ENCODE results near the gene IL33. TPM values are rescaled to one million over a fixed set of nuclear protein-coding genes. Genes with fewer than 3 reads are reported as not detected.

The IL33 gene
- total and polyA plus RNA-seq, 2 donors from 2014 or later = 3.7 to 22.7 TPM

GRCh38 chr9:6198251-6198650, 17.4 kb upstream of the IL33 start:
- intact Hi-C loops (cut with DNase I) = no loop called here

GRCh38 chr9:6199596-6199995, 16.0 kb upstream of the IL33 start:
- no peak for TF ChIP-seq CTCF (IDR thresholded peaks at IDR 0.05; ENCODE audit: borderline replicate concordance, extremely low read depth, insufficient read depth)
- intact Hi-C loops (cut with DNase I) = no loop called here
- Histone ChIP-seq H3K27me3 (ENCODE audit: control insufficient read depth, insufficient read depth, low read length) (no peaks in the 10 kb centered on the region), H3K4me1 (ENCODE audit: control insufficient read depth in 2 of 3, insufficient read depth in 2 of 3, low read depth in 1 of 3, low read length in 3 of 3) (no peaks in the 10 kb centered on the region), H3K4me3 (ENCODE audit: low read length in 3 of 3) (no peak overlapping the region), H3K36me3 (ENCODE audit: control insufficient read depth in 2 of 3, insufficient read depth in 3 of 3, low read length in 3 of 3) (no peaks in the 10 kb centered on the region), H3K9ac (ENCODE audit: low read length in 3 of 3) (no peak overlapping the region), H3K27ac (ENCODE audit: low read depth in 2 of 2, low read length in 2 of 2) (no peak overlapping the region), H3K9me3 (ENCODE audit: control insufficient read depth in 2 of 3, insufficient read depth in 1 of 3, low read length in 3 of 3) (no peaks in the 10 kb centered on the region)
- FAIRE-seq = no peak
- DNase-seq = no peak

More at GRCh38 chr9:6198251-6198650, 17.4 kb upstream of the IL33 start:
- DNase-seq = no peak
- no peaks in the 10 kb centered on the region for H3K27me3 ChIP-seq (ENCODE audit: control insufficient read depth, insufficient read depth, low read length)
- no peak overlapping the region for H3K9ac ChIP-seq (ENCODE audit: low read length in 3 of 3)
- no peaks in the 10 kb centered on the region for H3K4me1 ChIP-seq (ENCODE audit: control insufficient read depth in 2 of 3, insufficient read depth in 2 of 3, low read depth in 1 of 3, low read length in 3 of 3)
- no peaks in the 10 kb centered on the region for H3K36me3 ChIP-seq (ENCODE audit: control insufficient read depth in 2 of 3, insufficient read depth in 3 of 3, low read length in 3 of 3)
- H3K27ac ChIP-seq (ENCODE audit: low read depth in 2 of 2, low read length in 2 of 2) = no peak overlapping the region
- H3K4me3 ChIP-seq (ENCODE audit: low read length in 3 of 3) = no peak overlapping the region
- no peak for TF ChIP-seq CTCF (IDR thresholded peaks at IDR 0.05; ENCODE audit: borderline replicate concordance, extremely low read depth, insufficient read depth)
- no peaks in the 10 kb centered on the region for H3K9me3 ChIP-seq (ENCODE audit: control insufficient read depth in 2 of 3, insufficient read depth in 1 of 3, low read length in 3 of 3)
- FAIRE-seq = no peak

GRCh38 chr9:6200761-6201160, 14.8 kb upstream of the IL33 start:
- DNase-seq (no peak), FAIRE-seq (no peak)
- TF ChIP-seq CTCF (IDR thresholded peaks at IDR 0.05; ENCODE audit: borderline replicate concordance, extremely low read depth, insufficient read depth) = no peak
- Histone ChIP-seq H3K9me3 (ENCODE audit: control insufficient read depth in 2 of 3, insufficient read depth in 1 of 3, low read length in 3 of 3) (no peaks in the 10 kb centered on the region), H3K36me3 (ENCODE audit: control insufficient read depth in 2 of 3, insufficient read depth in 3 of 3, low read length in 3 of 3) (no peaks in the 10 kb centered on the region), H3K4me1 (ENCODE audit: control insufficient read depth in 2 of 3, insufficient read depth in 2 of 3, low read depth in 1 of 3, low read length in 3 of 3) (no peaks in the 10 kb centered on the region), H3K9ac (ENCODE audit: low read length in 3 of 3) (no peak overlapping the region), H3K27me3 (ENCODE audit: control insufficient read depth, insufficient read depth, low read length) (no peaks in the 10 kb centered on the region), H3K4me3 (ENCODE audit: low read length in 3 of 3) (no peak overlapping the region), H3K27ac (ENCODE audit: low read depth in 2 of 2, low read length in 2 of 2) (no peak overlapping the region)
- intact Hi-C loops (cut with DNase I) = no loop called here

- H3K9ac ChIP-seq (ENCODE audit: low read length in 3 of 3) = no peak overlapping the region
- peaks cover 0 to 22% (median 3%) of the 10 kb centered on the region in 3 donors for H3K9me3 ChIP-seq (ENCODE audit: control insufficient read depth in 2 of 3, insufficient read depth in 1 of 3, low read length in 3 of 3)
- TF ChIP-seq CTCF (IDR thresholded peaks at IDR 0.05; ENCODE audit: borderline replicate concordance, extremely low read depth, insufficient read depth) = no peak
- intact Hi-C loops (cut with DNase I) = no loop called here
- no peaks in the 10 kb centered on the region for H3K36me3 ChIP-seq (ENCODE audit: control insufficient read depth in 2 of 3, insufficient read depth in 3 of 3, low read length in 3 of 3)
- FAIRE-seq (no peak), DNase-seq (no peak)
- no peaks in the 10 kb centered on the region for H3K27me3 ChIP-seq (ENCODE audit: control insufficient read depth, insufficient read depth, low read length)
- H3K4me1 ChIP-seq (ENCODE audit: control insufficient read depth in 2 of 3, insufficient read depth in 2 of 3, low read depth in 1 of 3, low read length in 3 of 3) = no peaks in the 10 kb centered on the region
- no peak overlapping the region for H3K27ac ChIP-seq (ENCODE audit: low read depth in 2 of 2, low read length in 2 of 2)
- no peak overlapping the region for H3K4me3 ChIP-seq (ENCODE audit: low read length in 3 of 3)
These were observed 5.6 kb upstream of the IL33 start for GRCh38 chr9:6209966-6210365.
